BJ (cell line): ENCODE data around the gene ZRSR2. TPM values are rescaled to one million over a fixed set of nuclear protein-coding genes. Genes with fewer than 3 reads are reported as not detected.
"Not testable (repeated sequence)": the region's sequence is repeated elsewhere in the genome, so short reads cannot be mapped to it uniquely, and the experiment has no call there.

Experiments used
- CTCF ChIA-PET: fragments of 350-600 bp; formaldehyde crosslinking; extraction: SDS; loops from one replicate; lab custom pipeline; 2021; ENCODE audit warnings: antibody characterized with exemption, inconsistent platforms; lab: Yijun Ruan, JAX
- POLR2A ChIA-PET: fragments of 300-600 bp; sonication (Branson Sonifier 250); formaldehyde crosslinking; extraction: SDS; loops from one replicate; lab custom pipeline; 2021; ENCODE audit warnings: antibody characterized with exemption; lab: Charles Lee
- DNase-seq: peaks from one replicate; pipeline ENCODE4 v3.0.0-alpha.2; 2011; ENCODE audit warnings: low read depth
- H3K27me3 ChIP-seq: 2 replicates; pipeline ENCODE4 v1.6.0; 2011; ENCODE audit warnings: low read length; ENCODE audit not compliant: control insufficient read depth, insufficient read depth
- H3K36me3 ChIP-seq: 2 replicates; pipeline ENCODE4 v1.5.1; 2011; ENCODE audit warnings: low read length; ENCODE audit not compliant: control insufficient read depth, insufficient read depth
- H3K4me3 ChIP-seq: 2 replicates; pipeline ENCODE4 v1.5.1; 2011; ENCODE audit warnings: low read depth, mild to moderate bottlenecking, control low read depth, low read length
- polyA plus RNA-seq: library from polyadenylated mRNA; depleted of rRNA; stranded (reverse); fragments of >200 nt; gene quantifications from 2 replicates; pipeline ENCODE4 v1.2.3, GENCODE V29; 2011
- TF ChIP-seq, protein P1 (sequence below): IDR thresholded peaks from 2 replicates; pipeline ENCODE4 v1.5.1; 2011; ENCODE audit warnings: low read depth, mild to moderate bottlenecking, control low read depth, inconsistent platforms, low read length, moderate library complexity; ENCODE audit not compliant: insufficient read depth

ZRSR2 gene
- polyA plus RNA-seq, 1 experiment = 2.9 TPM

GRCh38 chrX:15758140-15758539 is 32.1 kb upstream of the ZRSR2 start:
- TF ChIP-seq, protein P1, sequence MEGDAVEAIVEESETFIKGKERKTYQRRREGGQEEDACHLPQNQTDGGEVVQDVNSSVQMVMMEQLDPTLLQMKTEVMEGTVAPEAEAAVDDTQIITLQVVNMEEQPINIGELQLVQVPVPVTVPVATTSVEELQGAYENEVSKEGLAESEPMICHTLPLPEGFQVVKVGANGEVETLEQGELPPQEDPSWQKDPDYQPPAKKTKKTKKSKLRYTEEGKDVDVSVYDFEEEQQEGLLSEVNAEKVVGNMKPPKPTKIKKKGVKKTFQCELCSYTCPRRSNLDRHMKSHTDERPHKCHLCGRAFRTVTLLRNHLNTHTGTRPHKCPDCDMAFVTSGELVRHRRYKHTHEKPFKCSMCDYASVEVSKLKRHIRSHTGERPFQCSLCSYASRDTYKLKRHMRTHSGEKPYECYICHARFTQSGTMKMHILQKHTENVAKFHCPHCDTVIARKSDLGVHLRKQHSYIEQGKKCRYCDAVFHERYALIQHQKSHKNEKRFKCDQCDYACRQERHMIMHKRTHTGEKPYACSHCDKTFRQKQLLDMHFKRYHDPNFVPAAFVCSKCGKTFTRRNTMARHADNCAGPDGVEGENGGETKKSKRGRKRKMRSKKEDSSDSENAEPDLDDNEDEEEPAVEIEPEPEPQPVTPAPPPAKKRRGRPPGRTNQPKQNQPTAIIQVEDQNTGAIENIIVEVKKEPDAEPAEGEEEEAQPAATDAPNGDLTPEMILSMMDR = no peak
- DNase-seq = no peak
- no peaks in the 10 kb centered on the region for H3K27me3 ChIP-seq
- ChIA-PET POLR2A (no interaction called here), CTCF (no interaction called here)
- no peaks in the 10 kb centered on the region for H3K36me3 ChIP-seq
- no peak overlapping the region for H3K4me3 ChIP-seq

GRCh38 chrX:15759886-15760285 is 30.4 kb upstream of the ZRSR2 start:
- H3K27me3 ChIP-seq, POLR2A ChIA-PET: not testable (repeated sequence)

GRCh38 chrX:15761564-15762191 is 28.6 kb upstream of the ZRSR2 start:
- CTCF ChIA-PET = no interaction called here
- DNase-seq = no peak
- TF ChIP-seq, protein P1 = peak; percentile 76

More at GRCh38 chrX:15759886-15760285, 30.4 kb upstream of the ZRSR2 start:
- H3K36me3 ChIP-seq, H3K4me3 ChIP-seq, CTCF ChIA-PET, DNase-seq: not testable (repeated sequence)

DNA sequence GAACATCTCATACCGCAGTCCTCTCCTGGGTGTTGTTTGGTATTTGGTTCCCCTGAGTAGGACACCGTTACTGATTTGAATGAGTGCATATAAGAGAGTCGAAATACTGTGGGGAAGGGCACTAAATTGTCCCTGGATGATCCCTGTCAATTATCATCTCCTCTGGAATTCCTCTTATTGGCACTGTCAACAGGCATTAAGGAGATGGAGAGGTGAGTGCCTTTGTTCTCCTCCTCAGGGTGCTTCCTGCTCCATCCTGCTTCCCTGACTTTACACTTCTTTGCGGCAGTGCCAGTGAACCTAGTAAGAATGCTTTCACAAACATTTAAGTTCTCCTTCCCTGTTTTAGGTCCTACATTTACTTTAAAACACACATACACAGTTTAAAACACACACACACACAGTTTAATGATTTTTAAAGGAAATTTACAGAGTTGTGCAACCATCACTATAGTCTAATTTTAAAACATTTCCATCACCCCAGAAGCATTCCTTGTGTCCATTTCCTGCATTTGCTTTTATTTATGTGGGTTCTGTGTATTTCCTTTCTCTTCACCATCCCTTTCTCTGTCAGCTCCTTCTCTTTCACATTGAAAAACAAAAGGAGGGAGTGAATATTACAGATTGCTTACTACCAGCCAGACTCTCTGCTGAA is 20.9 kb upstream of the ZRSR2 start:
- DNase-seq = no peak
- Histone ChIP-seq H3K27me3 (no peaks in the 10 kb centered on the region), H3K4me3 (no peak overlapping the region), H3K36me3 (no peaks in the 10 kb centered on the region)
- ChIA-PET POLR2A (no interaction called here), CTCF (no interaction called here)
- TF ChIP-seq, protein P1 = no peak

More at GRCh38 chrX:15761564-15762191, 28.6 kb upstream of the ZRSR2 start:
- Histone ChIP-seq H3K4me3 (no peak overlapping the region), H3K27me3 (no peaks in the 10 kb centered on the region), H3K36me3 (no peaks in the 10 kb centered on the region)
- POLR2A ChIA-PET = no interaction called here

GRCh38 chrX:15781961-15782699 is 8.2 kb upstream of the ZRSR2 start:
- TF ChIP-seq, protein P1 = no peak
- H3K36me3 ChIP-seq = no peaks in the 10 kb centered on the region; the same call in 1 of the 2 replicates
- CTCF ChIA-PET = no interaction called here
- H3K4me3 ChIP-seq = no peak overlapping the region
- DNase-seq = no peak
- POLR2A ChIA-PET = no interaction called here
- no peaks in the 10 kb centered on the region for H3K27me3 ChIP-seq
